Neutrophil (primary cell): ENCODE results near the gene CSGALNACT2.

Source experiments
- H3K27ac ChIP-seq: fragments of 200-600 bp; sonication (generic); 2 replicates; pipeline ENCODE4 v1.5.1; 2016; ENCODE audit warnings: mild to moderate bottlenecking, moderate library complexity
- H3K27me3 ChIP-seq: fragments of 200-600 bp; sonication (generic); 2 replicates; pipeline ENCODE4 v1.6.0; 2016; ENCODE audit warnings: mild to moderate bottlenecking
- H3K36me3 ChIP-seq: fragments of 200-600 bp; sonication (generic); 2 replicates; pipeline ENCODE4 v1.5.1; 2017
- H3K4me1 ChIP-seq, 2 experiments: fragments of 200-600 bp in 1 of 2; sonication (generic) in 1 of 2; 1 replicate in 1 of 2; 2 replicates in 1 of 2; pipeline versions ENCODE4 v1.5.1 to v1.6.1; 2013 to 2016; ENCODE audit warnings: low read depth in 1 of 2, low read length in 1 of 2, mild to moderate bottlenecking in 1 of 2, moderate library complexity in 1 of 2; ENCODE audit not compliant: control insufficient read depth in 1 of 2, insufficient read depth in 1 of 2
- H3K4me3 ChIP-seq, 2 experiments: fragments of 200-600 bp in 1 of 2; sonication (generic) in 1 of 2; 1 replicate in 1 of 2; 2 replicates in 1 of 2; pipeline ENCODE4 v1.5.1; 2013 to 2016; ENCODE audit warnings: low read depth in 1 of 2, low read length in 1 of 2, mild to moderate bottlenecking in 1 of 2, moderate library complexity in 1 of 2
- H3K9me3 ChIP-seq: fragments of 200-600 bp; sonication (generic); 2 replicates; pipeline ENCODE4 v1.5.1; 2016
- TF ChIP-seq, protein P1 (sequence below): fragments of 200-600 bp; sonication (generic); IDR thresholded peaks from 2 replicates; pipeline ENCODE4 v1.5.1; 2016; ENCODE audit warnings: antibody characterized with exemption

CSGALNACT2 gene

DNA sequence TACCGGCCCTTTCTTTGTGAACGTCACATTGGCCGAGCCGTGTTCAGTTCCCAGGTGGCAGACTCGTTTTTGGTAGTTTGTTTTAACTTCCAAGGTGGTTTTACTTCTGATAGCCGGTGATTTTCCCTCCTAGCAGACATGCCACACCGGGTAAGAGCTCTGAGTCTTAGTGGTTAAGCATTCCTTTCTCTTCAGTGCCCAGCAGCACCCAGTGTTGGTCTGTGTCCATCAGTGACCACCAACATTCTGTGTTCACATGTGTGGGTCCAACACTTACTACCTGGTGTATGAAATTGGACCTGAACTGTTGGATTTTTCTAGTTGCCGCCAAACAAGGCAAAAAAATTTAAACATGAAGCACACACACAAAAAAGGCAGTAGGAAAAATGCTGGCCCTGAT, 9.9 kb upstream of the CSGALNACT2 start:
- H3K9me3 ChIP-seq, result no peaks in the 10 kb centered on the region
- no peak overlapping the region for H3K27ac ChIP-seq
- no peaks in the 10 kb centered on the region for H3K4me1 ChIP-seq
- TF ChIP-seq, protein P1, sequence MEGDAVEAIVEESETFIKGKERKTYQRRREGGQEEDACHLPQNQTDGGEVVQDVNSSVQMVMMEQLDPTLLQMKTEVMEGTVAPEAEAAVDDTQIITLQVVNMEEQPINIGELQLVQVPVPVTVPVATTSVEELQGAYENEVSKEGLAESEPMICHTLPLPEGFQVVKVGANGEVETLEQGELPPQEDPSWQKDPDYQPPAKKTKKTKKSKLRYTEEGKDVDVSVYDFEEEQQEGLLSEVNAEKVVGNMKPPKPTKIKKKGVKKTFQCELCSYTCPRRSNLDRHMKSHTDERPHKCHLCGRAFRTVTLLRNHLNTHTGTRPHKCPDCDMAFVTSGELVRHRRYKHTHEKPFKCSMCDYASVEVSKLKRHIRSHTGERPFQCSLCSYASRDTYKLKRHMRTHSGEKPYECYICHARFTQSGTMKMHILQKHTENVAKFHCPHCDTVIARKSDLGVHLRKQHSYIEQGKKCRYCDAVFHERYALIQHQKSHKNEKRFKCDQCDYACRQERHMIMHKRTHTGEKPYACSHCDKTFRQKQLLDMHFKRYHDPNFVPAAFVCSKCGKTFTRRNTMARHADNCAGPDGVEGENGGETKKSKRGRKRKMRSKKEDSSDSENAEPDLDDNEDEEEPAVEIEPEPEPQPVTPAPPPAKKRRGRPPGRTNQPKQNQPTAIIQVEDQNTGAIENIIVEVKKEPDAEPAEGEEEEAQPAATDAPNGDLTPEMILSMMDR, result no peak
- H3K27me3 ChIP-seq, result no peaks in the 10 kb centered on the region
- no peaks in the 10 kb centered on the region for H3K36me3 ChIP-seq
- H3K4me3 ChIP-seq, result no peak overlapping the region

- H3K4me3 ChIP-seq, result no peak overlapping the region
- no peaks in the 10 kb centered on the region for H3K27me3 ChIP-seq
- no peak overlapping the region for H3K27ac ChIP-seq
- H3K9me3 ChIP-seq, result no peaks in the 10 kb centered on the region
- TF ChIP-seq, protein P1, result no peak
- H3K4me1 ChIP-seq, result no peaks in the 10 kb centered on the region
- no peaks in the 10 kb centered on the region for H3K36me3 ChIP-seq
These were observed 9.1 kb upstream of the CSGALNACT2 start for GRCh38 chr10:43128958-43129706.

- H3K4me3 ChIP-seq, result no peak overlapping the region
- no peaks in the 10 kb centered on the region for H3K9me3 ChIP-seq
- TF ChIP-seq, protein P1, result no peak
- no peaks in the 10 kb centered on the region for H3K36me3 ChIP-seq
- no peaks in the 10 kb centered on the region for H3K27me3 ChIP-seq
- no peak overlapping the region for H3K27ac ChIP-seq
- no peaks in the 10 kb centered on the region for H3K4me1 ChIP-seq
These were observed 7.5 kb upstream of the CSGALNACT2 start for GRCh38 chr10:43130770-43131171.

DNA sequence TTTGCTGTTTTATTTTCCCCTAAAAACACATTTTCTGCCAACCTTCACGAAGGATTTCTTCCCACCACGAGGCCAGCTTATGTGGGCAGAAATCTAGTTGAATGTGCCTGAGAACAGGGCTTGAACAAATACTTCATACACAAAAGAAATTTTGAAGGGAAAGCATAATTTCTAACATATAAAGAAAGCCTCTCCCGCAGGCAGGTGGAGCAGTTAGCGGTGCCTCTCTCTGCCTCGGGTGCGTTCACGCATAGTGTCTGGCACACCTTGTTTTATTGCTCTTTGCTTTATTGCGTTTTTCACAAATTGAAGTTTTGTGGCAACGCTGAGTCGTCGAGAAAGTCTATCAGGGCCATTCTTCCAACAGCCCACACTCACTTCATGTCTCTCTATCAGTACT, 7.0 kb upstream of the CSGALNACT2 start:
- H3K4me3 ChIP-seq, result no peak overlapping the region
- no peaks in the 10 kb centered on the region for H3K27me3 ChIP-seq
- TF ChIP-seq, protein P1, result no peak
- H3K27ac ChIP-seq, result no peak overlapping the region
- H3K36me3 ChIP-seq, result no peaks in the 10 kb centered on the region
- H3K9me3 ChIP-seq, result no peaks in the 10 kb centered on the region
- H3K4me1 ChIP-seq, result no peaks in the 10 kb centered on the region

- Histone ChIP-seq H3K27me3 (no peaks in the 10 kb centered on the region), H3K4me3 (no peak overlapping the region), H3K27ac (no peak overlapping the region), H3K9me3 (no peaks in the 10 kb centered on the region), H3K36me3 (no peaks in the 10 kb centered on the region), H3K4me1 (peaks cover 0 to under 1% of the 10 kb centered on the region in 2 experiments)
- TF ChIP-seq, protein P1, result no peak
These were observed 6.3 kb upstream of the CSGALNACT2 start for GRCh38 chr10:43131906-43132305.
